HepG2 (cell line): Measurements from ENCODE around the gene SLC2A14. TPM values are rescaled to one million over a fixed set of nuclear protein-coding genes. Genes with fewer than 3 reads are reported as not detected.

ENCODE experiments used
- ATF3 ChIP-seq: sonication (generic); formaldehyde crosslinking; IDR thresholded peaks from 2 replicates; pipeline ENCODE4 v1.4.0; 2020; ENCODE audit warnings: missing genetic modification reagents
- ATF7 ChIP-seq, 2 experiments: fragments of 450-650 bp in 1 of 2; sonication (generic) in 1 of 2; formaldehyde crosslinking in 1 of 2; IDR thresholded peaks; 2 replicates each; pipeline versions ENCODE4 v1.4.0 to v1.6.1; 2016 to 2020; ENCODE audit warnings: antibody characterized with exemption in 1 of 2, mild to moderate bottlenecking in 1 of 2, missing genetic modification reagents in 1 of 2
- CBX1 ChIP-seq: IDR thresholded peaks from one replicate; pipeline ENCODE4 v1.6.1; 2016; ENCODE audit warnings: antibody characterized with exemption, low read depth
- HNRNPUL1 ChIP-seq: fragments of 200-400 bp; formaldehyde crosslinking; IDR thresholded peaks from 2 replicates; pipeline ENCODE4 v1.6.1; 2017; ENCODE audit warnings: low read depth, mild to moderate bottlenecking, low read length, moderate library complexity
- HOXA9 ChIP-seq: sonication (generic); formaldehyde crosslinking; IDR thresholded peaks from 2 replicates; pipeline ENCODE4 v1.8.1; 2022; ENCODE audit warnings: missing genetic modification reagents, mild to moderate bottlenecking, moderate library complexity, borderline replicate concordance
- IRF1 ChIP-seq: sonication (generic); formaldehyde crosslinking; IDR thresholded peaks from 2 replicates; pipeline ENCODE4 v1.4.0; 2020; ENCODE audit warnings: low read depth, mild to moderate bottlenecking, missing genetic modification reagents
- KDM2A ChIP-seq: sonication (generic); formaldehyde crosslinking; IDR thresholded peaks from 2 replicates; pipeline ENCODE4 v1.4.0; 2020; ENCODE audit warnings: low read depth, missing genetic modification reagents, borderline replicate concordance
- MAZ ChIP-seq, 2 experiments: sonication (generic) in 1 of 2; formaldehyde crosslinking in 1 of 2; IDR thresholded peaks; 2 replicates each; pipeline versions ENCODE4 v1.5.0 to v1.6.1; 2012 to 2020; ENCODE audit warnings: low read depth in 2 of 2, mild to moderate bottlenecking in 2 of 2, borderline replicate concordance in 1 of 2, improper control_type of control experiment in 1 of 2, low read length in 1 of 2, missing genetic modification reagents in 1 of 2, moderate library complexity in 1 of 2
- MED13 ChIP-seq: sonication (generic); formaldehyde crosslinking; IDR thresholded peaks from 2 replicates; pipeline ENCODE4 v1.5.0; 2020; ENCODE audit warnings: missing genetic modification reagents
- MTA3 ChIP-seq: sonication (generic); formaldehyde crosslinking; IDR thresholded peaks from 2 replicates; pipeline ENCODE4 v1.4.0; 2020; ENCODE audit warnings: missing genetic modification reagents
- SMAD9 ChIP-seq: sonication (generic); formaldehyde crosslinking; IDR thresholded peaks from 2 replicates; pipeline ENCODE4 v1.5.1; 2020; ENCODE audit warnings: mild to moderate bottlenecking, missing genetic modification reagents
- SOX6 ChIP-seq, 2 experiments: fragments of 450-650 bp in 1 of 2; sonication (generic) in 1 of 2; formaldehyde crosslinking in 1 of 2; IDR thresholded peaks; 2 replicates each; pipeline versions ENCODE4 v1.4.0 to v1.6.1; 2017 to 2020; ENCODE audit warnings: antibody characterized with exemption in 1 of 2, mild to moderate bottlenecking in 1 of 2, missing genetic modification reagents in 1 of 2
- SP4 ChIP-seq: sonication (generic); formaldehyde crosslinking; IDR thresholded peaks from 2 replicates; pipeline ENCODE4 v1.8.1; 2023; ENCODE audit warnings: mild to moderate bottlenecking, missing genetic modification reagents
- TAF15 ChIP-seq: fragments of 200-400 bp; formaldehyde crosslinking; IDR thresholded peaks from one replicate; pipeline ENCODE4 v1.6.1; 2018; ENCODE audit warnings: mild to moderate bottlenecking, low read depth, low read length; ENCODE audit not compliant: poor library complexity, severe bottlenecking
- THRA ChIP-seq: sonication (generic); formaldehyde crosslinking; IDR thresholded peaks from 2 replicates; pipeline ENCODE4 v1.4.0; 2020; ENCODE audit warnings: missing genetic modification reagents, borderline replicate concordance
- XRCC5 ChIP-seq: fragments of 200-400 bp; formaldehyde crosslinking; optimal IDR thresholded peaks from 2 replicates; pipeline ENCODE3; 2017; ENCODE audit warnings: mild to moderate bottlenecking, low read length
- ZC3H13 ChIP-seq: sonication (generic); formaldehyde crosslinking; IDR thresholded peaks from 2 replicates; pipeline ENCODE4 v1.8.1; 2023; ENCODE audit warnings: mild to moderate bottlenecking, missing genetic modification reagents, moderate library complexity
- ZFY ChIP-seq: sonication (generic); formaldehyde crosslinking; IDR thresholded peaks from 2 replicates; pipeline ENCODE4 v1.4.0; 2020; ENCODE audit warnings: missing genetic modification reagents
- ZNF121 ChIP-seq: sonication (generic); formaldehyde crosslinking; IDR thresholded peaks from 2 replicates; pipeline ENCODE4 v1.5.0; 2020; ENCODE audit warnings: mild to moderate bottlenecking, missing genetic modification reagents
- ZNF18 ChIP-seq: sonication (generic); formaldehyde crosslinking; IDR thresholded peaks from 2 replicates; pipeline ENCODE4 v1.8.0; 2022; ENCODE audit warnings: mild to moderate bottlenecking, missing genetic modification reagents; ENCODE audit not compliant: insufficient replicate concordance
- ZNF234 ChIP-seq: sonication (generic); formaldehyde crosslinking; conservative IDR thresholded peaks from 2 replicates; pipeline ENCODE4 v1.5.1; 2020; ENCODE audit warnings: mild to moderate bottlenecking, missing genetic modification reagents
- ZNF335 ChIP-seq: sonication (generic); formaldehyde crosslinking; IDR thresholded peaks from 2 replicates; pipeline ENCODE4 v1.4.0; 2020; ENCODE audit warnings: missing genetic modification reagents
- ZNF337 ChIP-seq: sonication (generic); formaldehyde crosslinking; IDR thresholded peaks from 2 replicates; pipeline ENCODE4 v1.5.1; 2020; ENCODE audit warnings: missing genetic modification reagents, low read depth, mild to moderate bottlenecking, borderline replicate concordance
- polyA plus RNA-seq, 8 experiments: library from polyadenylated mRNA; depleted of rRNA in 3 of 8; stranded (reverse) in 7 of 8; unstranded in 1 of 8; fragments of >200 nt; fragmentation: Illumina TruSeq in 4 of 8; extraction: Trizol in 4 of 8; gene quantifications; 2 replicates each; pipeline versions ENCODE4 v1.2.1 to v1.2.3, GENCODE V29; 2011 to 2016; ENCODE audit warnings: low read depth in 4 of 8, missing spikeins in 1 of 8, mixed read lengths in 1 of 8; ENCODE audit not compliant: insufficient read depth in 1 of 8
- total RNA-seq, 5 experiments: library from RNA; depleted of rRNA; stranded (reverse); fragments of >200 nt; fragmentation: Illumina TruSeq; extraction: Trizol; gene quantifications; 2 replicates each; pipeline ENCODE4 v1.2.3, GENCODE V29; 2016; ENCODE audit warnings: low read depth in 1 of 5
- TF ChIP-seq, protein P1 (sequence below): sonication (generic); formaldehyde crosslinking; IDR thresholded peaks from 2 replicates; pipeline ENCODE4 v1.8.1; 2023; ENCODE audit warnings: mild to moderate bottlenecking, missing genetic modification reagents
- TF ChIP-seq, protein P2 (sequence below): IDR thresholded peaks from 2 replicates; pipeline ENCODE4 v1.6.1; 2012; ENCODE audit warnings: inconsistent platforms

The SLC2A14 gene
- total and polyA plus RNA-seq, 2 of the 13 experiments (the other 11 are each of a cell fraction or from before 2014, with no cell fraction given), result 7.7 to 39.0 TPM

DNA sequence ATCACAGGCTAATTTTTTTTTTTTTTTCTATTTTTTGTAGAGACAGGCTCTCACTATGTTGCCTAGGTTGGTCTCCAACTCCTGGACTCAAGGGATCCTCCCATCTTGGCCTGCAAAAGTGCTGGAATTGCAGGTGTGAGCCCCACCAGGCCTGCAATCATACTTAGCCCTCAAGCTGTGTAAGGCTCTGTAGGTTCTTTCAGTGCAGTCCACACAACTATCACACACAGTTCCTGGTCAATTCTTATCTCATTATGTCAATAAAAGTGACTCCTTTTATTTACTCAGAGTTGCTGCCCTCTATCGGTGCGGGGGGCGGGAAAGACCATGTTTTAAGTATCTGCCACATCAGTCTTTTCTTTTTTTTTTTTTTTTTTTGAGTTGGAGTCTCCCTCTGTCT lies 34.3 kb upstream of the SLC2A14 start (continued):
- TF ChIP-seq, protein P1, sequence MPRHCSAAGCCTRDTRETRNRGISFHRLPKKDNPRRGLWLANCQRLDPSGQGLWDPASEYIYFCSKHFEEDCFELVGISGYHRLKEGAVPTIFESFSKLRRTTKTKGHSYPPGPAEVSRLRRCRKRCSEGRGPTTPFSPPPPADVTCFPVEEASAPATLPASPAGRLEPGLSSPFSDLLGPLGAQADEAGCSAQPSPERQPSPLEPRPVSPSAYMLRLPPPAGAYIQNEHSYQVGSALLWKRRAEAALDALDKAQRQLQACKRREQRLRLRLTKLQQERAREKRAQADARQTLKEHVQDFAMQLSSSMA (CRISPR knock-in tag), result no peak
- TF ChIP-seq ZNF18 (CRISPR knock-in tag), result peak; percentile 97
- no peak for TF ChIP-seq ZNF337
- no peak for TF ChIP-seq HOXA9
- 0 out of 2 replicates have a peak, but pooled peaks have one; percentile 38 for TF ChIP-seq MED13 (CRISPR knock-in tag)
- TF ChIP-seq ZC3H13 (CRISPR knock-in tag), result 0 out of 2 replicates have a peak, but pooled peaks have one; percentile 8
- no peak for TF ChIP-seq MAZ (IDR thresholded peaks at IDR 0.05; ENCODE audit: borderline replicate concordance, low read depth, low read length)
- TF ChIP-seq MAZ (CRISPR knock-in tag; IDR thresholded peaks at IDR 0.05; ENCODE audit: low read depth), result no peak
- peak; percentile 86 for TF ChIP-seq ATF7 (IDR thresholded peaks at IDR 0.05)
- peak; percentile 84 for TF ChIP-seq ATF7 (CRISPR knock-in tag; IDR thresholded peaks at IDR 0.05)
- TF ChIP-seq, protein P2, sequence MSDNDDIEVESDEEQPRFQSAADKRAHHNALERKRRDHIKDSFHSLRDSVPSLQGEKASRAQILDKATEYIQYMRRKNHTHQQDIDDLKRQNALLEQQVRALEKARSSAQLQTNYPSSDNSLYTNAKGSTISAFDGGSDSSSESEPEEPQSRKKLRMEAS, result peak; percentile 33; the same call in 1 of the 2 replicates
- 0 out of 2 replicates have a peak, but pooled peaks have one; percentile 41 for TF ChIP-seq ATF3 (CRISPR knock-in tag)
- TF ChIP-seq CBX1, result no peak
- no peak for TF ChIP-seq MTA3 (CRISPR knock-in tag)
- peak; percentile 86 for TF ChIP-seq XRCC5
- TF ChIP-seq IRF1 (CRISPR knock-in tag), result no peak
- TF ChIP-seq ZNF335 (CRISPR knock-in tag), result peak; percentile 21; the same call in 1 of the 2 replicates
- peak; percentile 60; the same call in 1 of the 2 replicates for TF ChIP-seq THRA (CRISPR knock-in tag)
- peak; percentile 73 for TF ChIP-seq ZNF121 (CRISPR knock-in tag)
- no peak for TF ChIP-seq HNRNPUL1
- no peak for TF ChIP-seq SMAD9 (CRISPR knock-in tag)
- no peak for TF ChIP-seq KDM2A
- TF ChIP-seq SOX6 (IDR thresholded peaks at IDR 0.05), result no peak
- peak; percentile 75 for TF ChIP-seq SOX6 (CRISPR knock-in tag; IDR thresholded peaks at IDR 0.05)
- TF ChIP-seq TAF15, result no peak
- TF ChIP-seq ZFY, result peak; percentile 31; the same call in 1 of the 2 replicates
- TF ChIP-seq ZNF234 (CRISPR knock-in tag), result no peak
- TF ChIP-seq SP4 (CRISPR knock-in tag), result no peak
